Osteocyte (in vitro differentiated cells): ENCODE data around the gene ALAS2. TPM values are rescaled to one million over a fixed set of nuclear protein-coding genes. Genes with fewer than 3 reads are reported as not detected.

Experiments used
- DNase-seq: peaks from one replicate; pipeline ENCODE4 v3.0.0; 2021; ENCODE audit warnings: mixed read lengths; ENCODE audit not compliant: unreplicated experiment; ENCODE audit errors: extremely low spot score
- H3K27ac Mint-ChIP-seq: one replicate; pipeline ENCODE4 v1.8.0; 2021; ENCODE audit warnings: mild to moderate bottlenecking, mixed read lengths; ENCODE audit not compliant: unreplicated experiment
- H3K27me3 Mint-ChIP-seq: one replicate; pipeline ENCODE4 v1.8.0; 2021; ENCODE audit warnings: mixed read lengths; ENCODE audit not compliant: unreplicated experiment
- H3K36me3 Mint-ChIP-seq: one replicate; pipeline ENCODE4 v1.8.0; 2021; ENCODE audit warnings: mixed read lengths; ENCODE audit not compliant: unreplicated experiment
- H3K4me1 Mint-ChIP-seq: one replicate; pipeline ENCODE4 v1.8.0; 2021; ENCODE audit warnings: mixed read lengths; ENCODE audit not compliant: unreplicated experiment
- H3K4me3 Mint-ChIP-seq: one replicate; pipeline ENCODE4 v1.8.0; 2021; ENCODE audit warnings: mild to moderate bottlenecking, moderate library complexity, mixed read lengths; ENCODE audit not compliant: unreplicated experiment
- H3K9me3 Mint-ChIP-seq: one replicate; pipeline ENCODE4 v1.8.0; 2021; ENCODE audit warnings: mixed read lengths; ENCODE audit not compliant: unreplicated experiment
- CTCF ChIP-seq: fragments of 200-600 bp; sonication (generic); IDR thresholded peaks from 2 replicates; pipeline ENCODE4 v1.5.0; 2021; ENCODE audit warnings: antibody characterized with exemption, mild to moderate bottlenecking, moderate library complexity
- total RNA-seq: library from RNA; stranded (reverse); gene quantifications from 2 replicates; pipeline ENCODE4 v1.2.1, GENCODE V29; 2021

The ALAS2 gene
- total RNA-seq, 1 donor from 2014 or later = not detected

GRCh38 chrX:55029291-55029690, 1.5 kb downstream of the ALAS2 start:
- no peaks in the 10 kb centered on the region for H3K27me3 Mint-ChIP-seq
- no peak for TF ChIP-seq CTCF
- no peaks in the 10 kb centered on the region for H3K36me3 Mint-ChIP-seq
- H3K4me1 Mint-ChIP-seq = no peaks in the 10 kb centered on the region
- no peak for DNase-seq
- no peak overlapping the region for H3K27ac Mint-ChIP-seq
- H3K9me3 Mint-ChIP-seq = peaks cover 5% of the 10 kb centered on the region
- H3K4me3 Mint-ChIP-seq = no peak overlapping the region

GRCh38 chrX:55028611-55029010, 2.2 kb downstream of the ALAS2 start:
- Mint-ChIP-seq H3K27ac (no peak overlapping the region), H3K27me3 (no peaks in the 10 kb centered on the region), H3K4me1 (no peaks in the 10 kb centered on the region), H3K9me3 (peaks cover 5% of the 10 kb centered on the region), H3K4me3 (no peak overlapping the region), H3K36me3 (no peaks in the 10 kb centered on the region)
- TF ChIP-seq CTCF = no peak
- no peak for DNase-seq

- H3K36me3 Mint-ChIP-seq = no peaks in the 10 kb centered on the region
- no peak overlapping the region for H3K27ac Mint-ChIP-seq
- H3K27me3 Mint-ChIP-seq = no peaks in the 10 kb centered on the region
- H3K4me3 Mint-ChIP-seq = no peak overlapping the region
- no peak for TF ChIP-seq CTCF
- no peaks in the 10 kb centered on the region for H3K4me1 Mint-ChIP-seq
- no peak for DNase-seq
- peaks cover 5% of the 10 kb centered on the region for H3K9me3 Mint-ChIP-seq
These were observed 2.7 kb downstream of the ALAS2 start for GRCh38 chrX:55028040-55028439.

GRCh38 chrX:55026840-55027239, 3.9 kb downstream of the ALAS2 start:
- no peak for DNase-seq
- peaks cover 5% of the 10 kb centered on the region for H3K9me3 Mint-ChIP-seq
- no peak for TF ChIP-seq CTCF
- H3K27ac Mint-ChIP-seq = no peak overlapping the region
- H3K4me1 Mint-ChIP-seq = no peaks in the 10 kb centered on the region
- no peak overlapping the region for H3K4me3 Mint-ChIP-seq
- no peaks in the 10 kb centered on the region for H3K27me3 Mint-ChIP-seq
- H3K36me3 Mint-ChIP-seq = no peaks in the 10 kb centered on the region

- Mint-ChIP-seq H3K9me3 (peaks cover 7% of the 10 kb centered on the region), H3K4me3 (no peak overlapping the region), H3K27me3 (no peaks in the 10 kb centered on the region), H3K4me1 (no peaks in the 10 kb centered on the region), H3K36me3 (no peaks in the 10 kb centered on the region), H3K27ac (no peak overlapping the region)
- TF ChIP-seq CTCF = no peak
- DNase-seq = no peak
These were observed 4.6 kb downstream of the ALAS2 start for GRCh38 chrX:55026143-55026542.
